T-cell (primary cell): Measurements from ENCODE around the gene FOXN3. TPM values are rescaled to one million over a fixed set of nuclear protein-coding genes. Genes with fewer than 3 reads are reported as not detected.
A peak's percentile ranks its signal among the peaks of the same experiment; 100 is the strongest.

ENCODE experiments used
- ATAC-seq, 4 experiments: fragments of 200-7000 bp in 3 of 4; fragments of 150-1000 bp in 1 of 4; cut with Tn5 transposase; replicated peaks in 1 of 4; 1 replicate in 3 of 4; 2 replicates in 1 of 4; pipeline ENCODE4 v1.10.0; 2021; ENCODE audit warnings: moderate library complexity in 3 of 4, mild to moderate bottlenecking in 2 of 4, moderate number of reproducible peaks in 1 of 4
- CTCF ChIA-PET, 2 donors: fragments of 300-600 bp; sonication (Branson Sonifier 250); formaldehyde crosslinking; loops; one replicate each; lab custom pipeline; 2022; ENCODE audit warnings: antibody characterized with exemption in 2 of 2; lab: Charles Lee
- POLR2A ChIA-PET, 2 donors: fragments of 300-600 bp; sonication (Branson Sonifier 250); formaldehyde crosslinking; loops; one replicate each; lab custom pipeline; 2022; ENCODE audit warnings: antibody characterized with exemption in 2 of 2; lab: Charles Lee
- DNase-seq, 35 experiments: peaks; one replicate each; pipeline versions ENCODE4 v3.0.0 to v3.0.0-alpha.2; 2013 to 2023
- H3K27ac ChIP-seq: one replicate; pipeline ENCODE4 v1.5.1; 2013; ENCODE audit warnings: low read length
- H3K27me3 ChIP-seq, 2 experiments: replicated peaks in 1 of 2; 1 replicate in 1 of 2; 2 replicates in 1 of 2; pipeline versions ENCODE4 v1.6.1 to v1.7.0; 2013; ENCODE audit warnings: low read length in 1 of 2, mixed read lengths in 1 of 2; ENCODE audit not compliant: control insufficient read depth in 2 of 2, insufficient read depth in 2 of 2; ENCODE audit errors: extremely low read depth in 1 of 2
- H3K36me3 ChIP-seq, 2 donors: 1 replicate in 1 of 2; 2 replicates in 1 of 2; pipeline versions ENCODE4 v1.6.1 to v1.7.0; 2013; ENCODE audit warnings: low read length in 1 of 2; ENCODE audit not compliant: control insufficient read depth in 2 of 2, insufficient read depth in 1 of 2; ENCODE audit errors: extremely low read depth in 1 of 2
- H3K4me1 ChIP-seq, 2 experiments: 1 replicate in 1 of 2; 2 replicates in 1 of 2; pipeline versions ENCODE4 v1.6.1 to v1.7.0; 2013; ENCODE audit warnings: low read length in 2 of 2, mixed read lengths in 1 of 2; ENCODE audit not compliant: insufficient read depth in 2 of 2, control insufficient read depth in 1 of 2; ENCODE audit errors: extremely low read depth in 1 of 2
- H3K4me3 ChIP-seq, 2 donors: 1 replicate in 1 of 2; 2 replicates in 1 of 2; pipeline versions ENCODE4 v1.5.1 to v1.7.0; 2013; ENCODE audit warnings: mild to moderate bottlenecking in 2 of 2, low read length in 1 of 2, moderate library complexity in 1 of 2; ENCODE audit not compliant: control insufficient read depth in 1 of 2; ENCODE audit errors: extremely low read depth in 1 of 2
- H3K9me3 ChIP-seq: 2 replicates; pipeline ENCODE4 v1.7.0; 2013
- H3K27ac Mint-ChIP-seq, 2 donors: one replicate each; pipeline ENCODE4 v1.8.0; 2020 to 2021; ENCODE audit warnings: mild to moderate bottlenecking in 2 of 2, mixed read lengths in 2 of 2
- H3K27me3 Mint-ChIP-seq, 2 donors: one replicate each; pipeline ENCODE4 v1.8.0; 2021 to 2022; ENCODE audit warnings: mixed read lengths in 2 of 2
- H3K36me3 Mint-ChIP-seq: one replicate; pipeline ENCODE4 v1.8.0; 2021; ENCODE audit warnings: mixed read lengths
- H3K4me1 Mint-ChIP-seq, 3 donors: one replicate each; pipeline ENCODE4 v1.8.0; 2020 to 2022; ENCODE audit warnings: mixed read lengths in 3 of 3, mild to moderate bottlenecking in 1 of 3
- H3K4me3 Mint-ChIP-seq, 3 donors: one replicate each; pipeline ENCODE4 v1.8.0; 2020 to 2022; ENCODE audit warnings: mild to moderate bottlenecking in 3 of 3, mixed read lengths in 3 of 3, moderate library complexity in 3 of 3
- H3K9me3 Mint-ChIP-seq, 3 donors: one replicate each; pipeline ENCODE4 v1.8.0; 2020 to 2022; ENCODE audit warnings: mixed read lengths in 3 of 3
- WGBS: methylation state at CpG from one replicate; pipeline ENCODE4 v1.1.5; 2013; ENCODE audit warnings: missing lambda C conversion rate; ENCODE audit not compliant: insufficient coverage; 5-methylcytosine and 5-hydroxymethylcytosine counted together
- total RNA-seq, 35 experiments: library from RNA in 6 of 35; stranded (reverse) in 6 of 35; fragments of 120-200 nt in 1 of 35; gene quantifications; one replicate each; pipeline versions ENCODE4 v1.2.1 to v1.2.4 and lab custom pipeline; 2013 to 2026

FOXN3 gene
- total RNA-seq, 5 donors from 2014 or later (not counting 1 experiment from before 2014, with no cell fraction given) = 92.8 to 176 (median 103) TPM

- Mint-ChIP-seq H3K36me3 (peaks cover 28% of the 10 kb centered on the region), H3K9me3 (no peaks in the 10 kb centered on the region), H3K27ac (no peak overlapping the region), H3K4me1 (peaks cover 67 to 87% (median 79%) of the 10 kb centered on the region in 3 donors), H3K27me3 (no peaks in the 10 kb centered on the region), H3K4me3 (no peak overlapping the region)
- H3K36me3 ChIP-seq = no peaks in the 10 kb centered on the region
- no peak overlapping the region for H3K4me3 ChIP-seq
- no peaks in the 10 kb centered on the region for H3K9me3 ChIP-seq
- no peak for DNase-seq
- H3K27ac ChIP-seq = no peak overlapping the region
- H3K27me3 ChIP-seq = no peaks in the 10 kb centered on the region
- peaks cover 0 to 22% of the 10 kb centered on the region in 2 experiments for H3K4me1 ChIP-seq
- ChIA-PET CTCF (no interaction called here), POLR2A (no interaction called here)
- no peak for ATAC-seq
- WGBS = 94% methylated on average over 6 of the region's 6 CpGs
These were observed 173.3 kb downstream of the FOXN3 start for GRCh38 chr14:89243741-89244140.

GRCh38 chr14:89243286-89243685 is 173.7 kb downstream of the FOXN3 start:
- DNase-seq (no peak), ATAC-seq (no peak)
- Mint-ChIP-seq H3K4me1 (peaks cover 67 to 87% (median 78%) of the 10 kb centered on the region in 3 donors), H3K27ac (no peak overlapping the region), H3K9me3 (no peaks in the 10 kb centered on the region), H3K36me3 (peaks cover 29% of the 10 kb centered on the region), H3K4me3 (no peak overlapping the region), H3K27me3 (no peaks in the 10 kb centered on the region)
- WGBS = no CpG with 5 or more reads among the region's 4 CpGs
- Histone ChIP-seq H3K27me3 (no peaks in the 10 kb centered on the region), H3K9me3 (no peaks in the 10 kb centered on the region), H3K36me3 (no peaks in the 10 kb centered on the region), H3K4me3 (no peak overlapping the region), H3K27ac (no peak overlapping the region), H3K4me1 (peaks cover 0 to 22% of the 10 kb centered on the region in 2 experiments)
- POLR2A ChIA-PET = no interaction called here
- CTCF ChIA-PET = no interaction called here

- no peak overlapping the region for H3K27ac Mint-ChIP-seq
- ATAC-seq (no peak), DNase-seq (no peak)
- H3K36me3 Mint-ChIP-seq = peaks cover 30% of the 10 kb centered on the region
- no peaks in the 10 kb centered on the region for H3K27me3 Mint-ChIP-seq
- WGBS = 100% methylated on average over 2 of the region's 9 CpGs
- H3K27me3 ChIP-seq = no peaks in the 10 kb centered on the region
- H3K4me3 Mint-ChIP-seq = no peak overlapping the region
- H3K36me3 ChIP-seq = no peaks in the 10 kb centered on the region
- peaks cover 63 to 84% (median 78%) of the 10 kb centered on the region in 3 donors for H3K4me1 Mint-ChIP-seq
- POLR2A ChIA-PET = interaction anchor here in 1 of 2 donors (0.5 kb wide), 1 partner anchor 10 kb away, joined by 8 read pairs; no protein-coding TSS in a partner anchor
- H3K4me3 ChIP-seq = no peak overlapping the region
- H3K9me3 Mint-ChIP-seq = no peaks in the 10 kb centered on the region
- peaks cover 0 to 22% of the 10 kb centered on the region in 2 experiments for H3K4me1 ChIP-seq
- H3K9me3 ChIP-seq = no peaks in the 10 kb centered on the region
- H3K27ac ChIP-seq = no peak overlapping the region
- CTCF ChIA-PET = no interaction called here
These were observed 174.3 kb downstream of the FOXN3 start for GRCh38 chr14:89242652-89243279.

- Histone ChIP-seq H3K9me3 (no peaks in the 10 kb centered on the region), H3K4me1 (peaks cover 0 to 22% of the 10 kb centered on the region in 2 experiments), H3K36me3 (no peaks in the 10 kb centered on the region), H3K27ac (no peak overlapping the region), H3K27me3 (no peaks in the 10 kb centered on the region), H3K4me3 (no peak overlapping the region)
- Mint-ChIP-seq H3K27me3 (no peaks in the 10 kb centered on the region), H3K4me3 (no peak overlapping the region), H3K36me3 (peaks cover 33% of the 10 kb centered on the region), H3K27ac (peak overlapping the region in 1 of 2 donors; percentile 3), H3K9me3 (no peaks in the 10 kb centered on the region), H3K4me1 (peaks cover 61 to 77% (median 74%) of the 10 kb centered on the region in 3 donors)
- CTCF ChIA-PET = no interaction called here
- 60% methylated on average over 2 of the region's 8 CpGs for WGBS
- ATAC-seq (no peak), DNase-seq (no peak)
- POLR2A ChIA-PET = interaction anchor here in 1 of 2 donors (0.5 kb wide), 1 partner anchor 10 kb away, joined by 8 read pairs; no protein-coding TSS in a partner anchor
These were observed 174.9 kb downstream of the FOXN3 start for GRCh38 chr14:89241934-89242651.

GRCh38 chr14:89241257-89241656 is 175.8 kb downstream of the FOXN3 start:
- Histone ChIP-seq H3K9me3 (no peaks in the 10 kb centered on the region), H3K4me3 (no peak overlapping the region), H3K27me3 (no peaks in the 10 kb centered on the region), H3K36me3 (no peaks in the 10 kb centered on the region), H3K4me1 (peaks cover 0 to 18% of the 10 kb centered on the region in 2 experiments), H3K27ac (no peak overlapping the region)
- H3K27ac Mint-ChIP-seq = no peak overlapping the region
- H3K9me3 Mint-ChIP-seq = peaks cover 0 to 2% (median 0%) of the 10 kb centered on the region in 3 donors
- ChIA-PET CTCF (interaction anchor here in 1 of 2 donors (0.5 kb wide), 1 partner anchor 231 kb away, joined by 3 read pairs; no protein-coding TSS in a partner anchor), POLR2A (no interaction called here)
- peak overlapping the region in 1 of 3 donors; percentile 21 for H3K4me3 Mint-ChIP-seq
- no peak for ATAC-seq
- peaks cover 61 to 75% (median 68%) of the 10 kb centered on the region in 3 donors for H3K4me1 Mint-ChIP-seq
- H3K36me3 Mint-ChIP-seq = peaks cover 34% of the 10 kb centered on the region
- H3K27me3 Mint-ChIP-seq = no peaks in the 10 kb centered on the region
- WGBS = 80% methylated on average over 2 of the region's 4 CpGs
- no peak for DNase-seq

- H3K4me1 ChIP-seq = peaks cover 0 to 17% of the 10 kb centered on the region in 2 experiments
- POLR2A ChIA-PET = no interaction called here
- Mint-ChIP-seq H3K4me3 (no peak overlapping the region), H3K9me3 (peaks cover 0 to 2% (median 0%) of the 10 kb centered on the region in 3 donors), H3K27me3 (no peaks in the 10 kb centered on the region), H3K36me3 (peaks cover 39% of the 10 kb centered on the region), H3K4me1 (peaks cover 61 to 71% (median 71%) of the 10 kb centered on the region in 3 donors), H3K27ac (no peak overlapping the region)
- H3K27ac ChIP-seq = no peak overlapping the region
- no peaks in the 10 kb centered on the region for H3K27me3 ChIP-seq
- no peaks in the 10 kb centered on the region for H3K9me3 ChIP-seq
- CTCF ChIA-PET = no interaction called here
- peak in 3 of 35 experiments; percentile 2 to 7 (median 7) for DNase-seq
- no CpG with 5 or more reads among the region's 3 CpGs for WGBS
- H3K36me3 ChIP-seq = no peaks in the 10 kb centered on the region
- ATAC-seq = peak in 2 of 4 experiments; percentile 70 to 76
- H3K4me3 ChIP-seq = no peak overlapping the region
These were observed 176.6 kb downstream of the FOXN3 start for GRCh38 chr14:89240414-89240813.
